GM12878 (cell line): ENCODE measurements around the gene UCHL5.

Experiments
- BCL11A ChIP-seq: IDR thresholded peaks from 2 replicates; pipeline ENCODE4 v1.6.1; 2011; ENCODE audit warnings: low read depth, low read length
- CHD2 ChIP-seq: IDR thresholded peaks from 2 replicates; pipeline ENCODE4 v1.6.1; 2011; ENCODE audit warnings: low read depth, low read length, improper control_type of control experiment, borderline replicate concordance
- CREB1 ChIP-seq: IDR thresholded peaks from 2 replicates; pipeline ENCODE4 v1.6.1; 2012; ENCODE audit warnings: low read depth, mild to moderate bottlenecking, inconsistent platforms
- FOXK2 ChIP-seq: fragments of 450-650 bp; IDR thresholded peaks from 2 replicates; pipeline ENCODE4 v1.6.1; 2017; ENCODE audit warnings: mild to moderate bottlenecking, moderate library complexity
- IKZF1 ChIP-seq: fragments of 450-650 bp; conservative IDR thresholded peaks from 2 replicates; pipeline ENCODE4 v1.6.1; 2017; ENCODE audit warnings: antibody characterized with exemption, mild to moderate bottlenecking
- JUNB ChIP-seq: IDR thresholded peaks from 2 replicates; pipeline ENCODE4 v1.6.1; 2016; ENCODE audit warnings: antibody characterized with exemption, mild to moderate bottlenecking
- MTA2 ChIP-seq: fragments of 450-650 bp; IDR thresholded peaks from 2 replicates; pipeline ENCODE4 v1.6.1; 2016; ENCODE audit warnings: low read depth, mild to moderate bottlenecking, moderate library complexity
- POLR2A ChIP-seq: IDR thresholded peaks from 2 replicates; pipeline ENCODE4 v1.6.1; 2011; ENCODE audit warnings: low read depth, mild to moderate bottlenecking, low read length
- POLR2AphosphoS5 ChIP-seq: IDR thresholded peaks from 2 replicates; pipeline ENCODE4 v1.6.1; 2011; ENCODE audit warnings: mild to moderate bottlenecking, low read length, inconsistent platforms
- SPI1 ChIP-seq: IDR thresholded peaks from 2 replicates; pipeline ENCODE4 v1.6.1; 2011; ENCODE audit warnings: low read depth, mild to moderate bottlenecking, low read length, moderate library complexity, borderline replicate concordance; ENCODE audit not compliant: insufficient read depth
- YY1 ChIP-seq: IDR thresholded peaks from 2 replicates; pipeline ENCODE4 v1.6.1; 2011; ENCODE audit warnings: low read depth, mild to moderate bottlenecking, low read length
- TF ChIP-seq, protein P1 (sequence below), 3 experiments: IDR thresholded peaks in 2 of 3; conservative IDR thresholded peaks in 1 of 3; 2 replicates each; pipeline ENCODE4 v1.5.1; 2011; ENCODE audit warnings: low read depth in 3 of 3, low read length in 3 of 3, mild to moderate bottlenecking in 3 of 3, control low read depth in 2 of 3, moderate library complexity in 2 of 3, inconsistent platforms in 1 of 3, mixed read lengths in 1 of 3; ENCODE audit not compliant: control insufficient read depth in 2 of 3, insufficient read depth in 1 of 3; ENCODE audit errors: extremely low read depth in 1 of 3
- TF ChIP-seq, protein P2 (sequence below): IDR thresholded peaks from 2 replicates; pipeline ENCODE4 v1.6.1; 2011; ENCODE audit warnings: low read depth, low read length, improper control_type of control experiment, borderline replicate concordance
- TF ChIP-seq, protein P3 (sequence below): fragments of 450-650 bp; IDR thresholded peaks from 2 replicates; pipeline ENCODE4 v1.6.1; 2016; ENCODE audit warnings: mild to moderate bottlenecking

DNA sequence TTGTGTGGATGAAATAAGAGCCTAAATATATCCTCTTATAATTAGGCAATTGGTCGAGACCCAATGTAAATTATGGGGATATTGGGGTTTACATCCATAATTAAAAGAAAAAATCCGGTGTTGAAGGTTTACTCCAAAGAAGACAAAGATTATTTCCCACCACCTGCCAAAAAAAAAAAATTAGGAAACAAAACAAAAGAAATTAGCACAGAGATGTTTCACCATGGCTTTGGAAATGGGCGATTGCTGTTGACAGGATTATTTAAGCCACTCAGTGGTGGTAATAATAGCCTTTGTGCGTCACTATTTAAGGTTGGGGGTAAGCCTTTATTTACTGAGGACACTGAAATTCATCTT, 46.6 kb upstream of the UCHL5 start:
- no peak for TF ChIP-seq MTA2
- TF ChIP-seq, protein P1, sequence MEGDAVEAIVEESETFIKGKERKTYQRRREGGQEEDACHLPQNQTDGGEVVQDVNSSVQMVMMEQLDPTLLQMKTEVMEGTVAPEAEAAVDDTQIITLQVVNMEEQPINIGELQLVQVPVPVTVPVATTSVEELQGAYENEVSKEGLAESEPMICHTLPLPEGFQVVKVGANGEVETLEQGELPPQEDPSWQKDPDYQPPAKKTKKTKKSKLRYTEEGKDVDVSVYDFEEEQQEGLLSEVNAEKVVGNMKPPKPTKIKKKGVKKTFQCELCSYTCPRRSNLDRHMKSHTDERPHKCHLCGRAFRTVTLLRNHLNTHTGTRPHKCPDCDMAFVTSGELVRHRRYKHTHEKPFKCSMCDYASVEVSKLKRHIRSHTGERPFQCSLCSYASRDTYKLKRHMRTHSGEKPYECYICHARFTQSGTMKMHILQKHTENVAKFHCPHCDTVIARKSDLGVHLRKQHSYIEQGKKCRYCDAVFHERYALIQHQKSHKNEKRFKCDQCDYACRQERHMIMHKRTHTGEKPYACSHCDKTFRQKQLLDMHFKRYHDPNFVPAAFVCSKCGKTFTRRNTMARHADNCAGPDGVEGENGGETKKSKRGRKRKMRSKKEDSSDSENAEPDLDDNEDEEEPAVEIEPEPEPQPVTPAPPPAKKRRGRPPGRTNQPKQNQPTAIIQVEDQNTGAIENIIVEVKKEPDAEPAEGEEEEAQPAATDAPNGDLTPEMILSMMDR (IDR thresholded peaks at IDR 0.05 in 2 of 3, conservative IDR thresholded peaks at IDR 0.05 in 1 of 3; ENCODE audit: control insufficient read depth in 2 of 3, extremely low read depth in 1 of 3, insufficient read depth in 1 of 3, low read depth in 3 of 3, low read length in 3 of 3): no peak
- no peak for TF ChIP-seq CHD2
- TF ChIP-seq YY1: no peak
- TF ChIP-seq IKZF1: no peak
- TF ChIP-seq, protein P2, sequence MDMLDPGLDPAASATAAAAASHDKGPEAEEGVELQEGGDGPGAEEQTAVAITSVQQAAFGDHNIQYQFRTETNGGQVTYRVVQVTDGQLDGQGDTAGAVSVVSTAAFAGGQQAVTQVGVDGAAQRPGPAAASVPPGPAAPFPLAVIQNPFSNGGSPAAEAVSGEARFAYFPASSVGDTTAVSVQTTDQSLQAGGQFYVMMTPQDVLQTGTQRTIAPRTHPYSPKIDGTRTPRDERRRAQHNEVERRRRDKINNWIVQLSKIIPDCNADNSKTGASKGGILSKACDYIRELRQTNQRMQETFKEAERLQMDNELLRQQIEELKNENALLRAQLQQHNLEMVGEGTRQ: no peak
- no peak for TF ChIP-seq BCL11A
- TF ChIP-seq SPI1: no peak
- TF ChIP-seq JUNB: no peak
- TF ChIP-seq POLR2A: no peak
- no peak for TF ChIP-seq POLR2AphosphoS5
- no peak for TF ChIP-seq FOXK2
- TF ChIP-seq CREB1: no peak
- TF ChIP-seq, protein P3, sequence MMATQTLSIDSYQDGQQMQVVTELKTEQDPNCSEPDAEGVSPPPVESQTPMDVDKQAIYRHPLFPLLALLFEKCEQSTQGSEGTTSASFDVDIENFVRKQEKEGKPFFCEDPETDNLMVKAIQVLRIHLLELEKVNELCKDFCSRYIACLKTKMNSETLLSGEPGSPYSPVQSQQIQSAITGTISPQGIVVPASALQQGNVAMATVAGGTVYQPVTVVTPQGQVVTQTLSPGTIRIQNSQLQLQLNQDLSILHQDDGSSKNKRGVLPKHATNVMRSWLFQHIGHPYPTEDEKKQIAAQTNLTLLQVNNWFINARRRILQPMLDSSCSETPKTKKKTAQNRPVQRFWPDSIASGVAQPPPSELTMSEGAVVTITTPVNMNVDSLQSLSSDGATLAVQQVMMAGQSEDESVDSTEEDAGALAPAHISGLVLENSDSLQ: no peak
